GM12875 (cell line): ENCODE data around the gene ECT2.
"Not testable (repeated sequence)": the region's sequence is repeated elsewhere in the genome, so short reads cannot be mapped to it uniquely, and the experiment has no call there.

Experiments used
- H3K4me3 ChIP-seq: one replicate; pipeline ENCODE4 v1.5.1; 2011; ENCODE audit warnings: low read depth, low read length, control low read depth
- TF ChIP-seq, protein P1 (sequence below): IDR thresholded peaks from 2 replicates; pipeline ENCODE4 v1.5.1; 2011; ENCODE audit warnings: low read depth, mild to moderate bottlenecking, control low read depth, inconsistent platforms, low read length, moderate library complexity, borderline replicate concordance; ENCODE audit not compliant: insufficient read depth

ECT2 gene

DNA sequence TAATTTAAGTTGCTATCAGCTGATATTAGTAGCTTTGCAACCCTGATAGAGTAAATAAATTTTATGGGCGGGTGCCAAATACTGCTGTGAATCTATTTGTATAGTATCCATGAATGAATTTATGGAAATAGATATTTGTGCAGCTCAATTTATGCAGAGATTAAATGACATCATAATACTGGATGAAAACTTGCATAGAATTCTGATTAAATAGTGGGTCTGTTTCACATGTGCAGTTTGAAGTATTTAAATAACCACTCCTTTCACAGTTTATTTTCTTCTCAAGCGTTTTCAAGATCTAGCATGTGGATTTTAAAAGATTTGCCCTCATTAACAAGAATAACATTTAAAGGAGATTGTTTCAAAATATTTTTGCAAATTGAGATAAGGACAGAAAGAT, 70.0 kb downstream of the ECT2 start:
- no peak overlapping the region for H3K4me3 ChIP-seq
- TF ChIP-seq, protein P1, sequence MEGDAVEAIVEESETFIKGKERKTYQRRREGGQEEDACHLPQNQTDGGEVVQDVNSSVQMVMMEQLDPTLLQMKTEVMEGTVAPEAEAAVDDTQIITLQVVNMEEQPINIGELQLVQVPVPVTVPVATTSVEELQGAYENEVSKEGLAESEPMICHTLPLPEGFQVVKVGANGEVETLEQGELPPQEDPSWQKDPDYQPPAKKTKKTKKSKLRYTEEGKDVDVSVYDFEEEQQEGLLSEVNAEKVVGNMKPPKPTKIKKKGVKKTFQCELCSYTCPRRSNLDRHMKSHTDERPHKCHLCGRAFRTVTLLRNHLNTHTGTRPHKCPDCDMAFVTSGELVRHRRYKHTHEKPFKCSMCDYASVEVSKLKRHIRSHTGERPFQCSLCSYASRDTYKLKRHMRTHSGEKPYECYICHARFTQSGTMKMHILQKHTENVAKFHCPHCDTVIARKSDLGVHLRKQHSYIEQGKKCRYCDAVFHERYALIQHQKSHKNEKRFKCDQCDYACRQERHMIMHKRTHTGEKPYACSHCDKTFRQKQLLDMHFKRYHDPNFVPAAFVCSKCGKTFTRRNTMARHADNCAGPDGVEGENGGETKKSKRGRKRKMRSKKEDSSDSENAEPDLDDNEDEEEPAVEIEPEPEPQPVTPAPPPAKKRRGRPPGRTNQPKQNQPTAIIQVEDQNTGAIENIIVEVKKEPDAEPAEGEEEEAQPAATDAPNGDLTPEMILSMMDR: no peak

DNA sequence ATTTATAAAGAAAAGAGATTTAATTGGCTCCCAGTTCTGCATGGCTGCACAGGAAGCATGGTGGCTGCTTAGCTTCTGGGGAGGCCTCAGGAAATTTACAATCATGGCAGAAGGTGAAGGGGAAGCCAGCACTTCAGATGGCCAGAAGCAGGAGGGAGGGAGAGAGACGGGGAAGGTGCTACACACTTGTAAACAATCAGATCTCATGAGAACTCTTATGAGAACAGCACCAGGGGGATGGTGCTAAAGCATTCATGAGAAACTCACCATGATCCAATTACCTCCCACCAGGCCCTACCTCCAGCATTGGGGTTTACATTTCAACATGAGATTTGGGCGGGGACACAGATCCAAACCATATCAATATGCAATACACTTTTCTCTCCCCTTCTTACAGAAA, 73.7 kb downstream of the ECT2 start:
- no peak overlapping the region for H3K4me3 ChIP-seq
- TF ChIP-seq, protein P1: no peak

DNA sequence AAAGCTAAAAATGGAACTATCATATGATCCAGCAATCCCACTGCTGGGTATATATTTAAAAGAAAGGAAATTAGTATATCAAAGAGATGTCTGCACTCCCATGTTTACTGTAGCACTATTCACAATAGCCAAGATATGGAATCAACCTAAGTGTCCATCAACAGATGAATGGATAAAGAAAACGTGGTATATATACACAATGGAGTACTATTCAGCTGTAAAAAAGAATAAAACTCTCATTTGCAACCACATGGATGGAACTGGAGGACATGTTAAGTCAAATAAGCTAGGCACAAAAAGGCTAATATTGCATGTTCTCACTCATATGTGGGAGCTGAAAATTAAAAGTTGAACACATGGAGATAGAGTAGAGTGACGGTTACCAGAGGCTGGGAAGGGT, 76.7 kb downstream of the ECT2 start:
- not testable (repeated sequence) for H3K4me3 ChIP-seq

DNA sequence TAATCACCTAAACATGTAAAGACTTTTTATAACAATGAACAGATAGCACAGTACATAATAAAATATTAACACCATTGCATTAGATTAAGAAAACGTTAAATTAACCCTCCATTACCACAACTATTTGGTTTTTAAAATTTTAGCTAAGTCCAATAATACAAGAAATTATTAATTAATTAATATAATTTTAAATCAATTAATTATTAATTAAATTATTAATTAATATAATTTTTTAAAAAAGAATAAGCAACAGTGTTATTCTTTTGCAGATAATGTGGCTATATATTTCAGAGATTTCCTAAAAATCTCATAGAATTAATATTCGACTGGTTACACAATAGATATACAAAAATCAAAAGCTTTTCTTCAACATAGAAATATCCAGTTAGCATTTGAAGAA, 82.5 kb downstream of the ECT2 start:
- H3K4me3 ChIP-seq: no peak overlapping the region
- TF ChIP-seq, protein P1: no peak

DNA sequence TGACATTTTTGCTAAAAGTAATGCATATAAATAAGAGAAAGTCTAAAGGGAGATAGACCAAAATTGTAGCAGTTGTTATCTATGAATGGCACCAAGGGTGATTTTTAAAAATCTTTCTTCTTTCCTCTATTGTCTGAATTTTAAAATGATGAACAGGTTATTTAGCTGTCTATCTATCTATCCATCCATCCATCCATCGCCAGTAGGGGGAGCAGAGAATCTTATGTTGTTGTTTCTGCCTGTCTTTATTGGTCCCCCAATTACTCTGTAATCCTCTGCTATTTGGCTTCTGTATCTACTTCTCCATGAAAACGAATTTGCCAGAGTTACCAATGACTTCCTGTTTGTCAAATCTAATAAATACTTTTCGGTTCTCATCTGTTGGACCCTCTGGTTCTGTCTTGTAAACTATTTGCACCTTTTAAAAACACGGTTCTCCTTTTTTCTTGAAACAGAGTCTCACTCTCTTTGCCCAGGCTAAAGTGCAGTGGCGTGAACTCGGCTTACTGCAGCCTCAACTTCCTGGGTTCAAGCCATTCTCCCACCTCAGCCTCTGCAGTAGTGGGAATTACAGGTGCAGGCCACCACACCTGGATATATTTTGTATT, 86.0 kb downstream of the ECT2 start:
- TF ChIP-seq, protein P1: peak; percentile 58; the same call in 1 of the 2 replicates
- H3K4me3 ChIP-seq: no peak overlapping the region

DNA sequence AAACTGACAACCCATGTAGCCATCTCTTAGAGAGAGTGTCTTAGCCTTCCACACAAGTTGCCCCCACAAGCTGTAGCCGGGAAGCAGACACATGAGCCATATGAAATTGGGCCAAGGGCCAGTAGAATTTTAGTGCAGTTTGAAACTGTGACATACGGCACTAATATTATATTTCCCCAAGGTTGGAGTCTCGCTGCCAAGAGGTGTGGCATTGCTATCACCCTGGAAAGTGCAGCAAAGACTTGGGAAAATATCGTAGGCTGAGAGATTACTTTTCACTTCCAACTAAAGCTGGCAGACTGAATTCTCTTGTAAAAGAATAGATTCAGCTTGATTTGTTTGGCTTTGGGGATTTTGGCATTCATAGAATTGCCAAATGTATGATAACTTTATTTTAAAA, 89.2 kb downstream of the ECT2 start:
- TF ChIP-seq, protein P1: no peak
- H3K4me3 ChIP-seq: no peak overlapping the region

DNA sequence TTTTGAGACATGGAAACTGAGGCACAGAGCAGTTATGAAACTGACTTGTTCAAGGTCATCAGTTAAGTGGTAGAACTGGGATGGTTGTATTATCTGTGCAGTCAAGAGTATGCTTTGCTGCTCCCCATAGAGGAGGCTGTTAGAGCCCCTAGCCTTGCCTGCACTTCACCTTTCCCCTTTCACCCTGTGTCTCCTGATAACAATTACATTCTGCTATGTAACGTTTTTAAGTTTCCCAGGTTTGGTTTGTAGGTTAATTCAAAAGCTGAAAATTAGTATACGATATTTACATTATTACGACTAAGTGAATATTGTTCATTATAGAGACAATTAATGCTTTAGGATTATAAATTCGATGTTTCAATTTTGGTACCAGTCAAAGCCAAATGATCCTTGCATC, 89.9 kb downstream of the ECT2 start:
- TF ChIP-seq, protein P1: no peak

DNA sequence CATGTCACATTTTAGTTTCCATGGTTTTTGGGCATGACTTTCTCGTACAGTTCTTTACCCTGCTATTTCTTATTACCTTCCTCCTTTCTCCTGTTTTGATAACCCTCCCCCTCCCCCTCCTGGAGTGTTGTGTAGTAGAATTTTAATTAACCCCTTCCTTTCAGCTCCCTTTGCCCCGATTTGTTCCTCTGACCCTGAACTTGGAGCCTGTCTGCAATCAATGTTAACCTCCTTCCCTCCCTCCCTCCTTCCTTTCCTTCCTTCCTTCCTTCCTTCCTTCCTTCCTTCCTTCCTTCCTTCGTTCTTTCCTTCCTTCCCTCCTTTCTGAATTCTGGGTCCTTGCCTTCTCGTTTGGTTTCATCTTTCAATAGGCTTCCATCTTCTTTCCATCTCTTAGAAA, 90.4 kb downstream of the ECT2 start:
- H3K4me3 ChIP-seq: no peak overlapping the region
- TF ChIP-seq, protein P1: no peak

More for the DNA sequence above, 89.9 kb downstream of the ECT2 start:
- no peak overlapping the region for H3K4me3 ChIP-seq
